Fibroblast of skin of right quadriceps (primary cell): ENCODE measurements around the gene IQCC.
"Not testable (repeated sequence)": the region's sequence is repeated elsewhere in the genome, so short reads cannot be mapped to it uniquely, and the experiment has no call there.

ENCODE experiments used
- DNase-seq: peaks from one replicate; pipeline ENCODE4 v3.0.0-alpha.2; 2013

Gene IQCC

GRCh38 chr1:32205401-32206370 lies at the start of gene IQCC:
TSS of gene IQCC (plus strand) at chr1:32205671. CDS start at chr1:32205682, 11 bp downstream.
- DNase-seq: peak; percentile 75

GRCh38 chr1:32159189-32159588 lies 46.3 kb upstream of the IQCC start:
- DNase-seq: no peak

DNA sequence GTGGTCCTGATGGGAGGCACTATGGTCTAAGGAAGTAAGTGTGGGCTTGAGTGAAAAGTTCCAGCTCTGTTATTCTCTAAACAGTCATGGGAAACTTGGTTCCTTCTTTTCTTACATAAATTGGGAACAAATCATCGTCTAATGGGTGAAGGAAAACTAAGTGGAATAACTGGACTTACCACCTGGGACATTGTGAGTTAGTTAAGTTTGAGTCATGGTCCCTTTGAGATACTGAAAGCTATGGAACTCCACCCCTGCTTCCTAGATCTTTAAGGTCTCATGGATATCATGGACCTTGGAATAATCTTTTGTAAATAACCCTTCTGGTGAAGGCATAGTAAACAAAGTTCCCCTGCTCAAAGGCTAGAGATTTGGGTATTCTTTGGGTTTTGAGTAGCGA lies 42.1 kb upstream of the IQCC start:
- DNase-seq: no peak

DNA sequence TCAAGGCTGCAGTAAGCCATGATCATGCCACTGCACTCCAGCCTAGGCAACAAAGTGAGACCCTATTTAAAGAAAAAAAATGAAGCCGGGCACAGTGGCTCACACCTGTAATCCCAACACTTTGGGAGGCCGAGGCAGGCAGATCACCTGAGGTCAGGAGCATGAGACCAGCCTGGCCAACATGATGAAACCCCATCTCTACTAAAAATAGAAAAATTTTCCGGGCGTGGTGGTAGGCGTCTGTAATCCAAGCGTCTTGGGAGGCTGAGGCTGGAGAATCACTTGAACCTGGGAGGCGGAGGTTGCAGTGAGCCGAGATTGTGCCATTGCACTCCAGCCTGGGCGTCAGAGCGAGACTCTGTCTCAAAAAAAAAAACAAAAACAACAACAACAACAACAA lies 39.8 kb upstream of the IQCC start:
- DNase-seq: not testable (repeated sequence)

GRCh38 chr1:32170991-32171390 lies 34.5 kb upstream of the IQCC start:
- no peak for DNase-seq

DNA sequence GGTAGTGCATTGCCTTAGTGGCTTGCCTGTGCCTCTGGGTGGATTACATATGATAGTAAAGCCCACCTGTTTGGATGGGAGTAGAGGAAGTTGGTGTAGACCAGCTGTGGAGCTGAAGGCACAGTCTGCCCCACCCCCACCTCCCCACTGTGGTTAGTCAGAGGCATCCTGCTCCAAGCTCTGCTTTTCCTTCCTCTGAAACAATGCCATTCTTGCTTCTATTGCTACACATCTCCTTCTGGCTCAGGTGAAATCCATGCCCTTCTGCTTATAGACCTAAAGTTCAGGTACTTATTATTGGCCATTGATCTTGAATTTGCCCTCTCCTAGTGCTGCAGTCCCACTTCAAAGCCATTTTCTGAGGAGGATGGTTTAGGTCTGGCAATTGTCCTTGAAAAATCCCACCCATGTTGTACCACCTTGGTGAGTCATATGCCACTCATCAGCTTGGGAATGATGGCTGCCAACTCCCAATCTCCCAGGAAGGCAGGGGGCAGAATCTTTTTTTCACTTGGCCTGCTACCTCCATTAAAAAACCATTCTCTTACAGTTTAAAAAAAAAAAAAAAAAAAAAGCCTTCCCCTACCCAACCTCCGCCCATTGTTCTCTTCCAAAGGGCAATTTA lies 32.7 kb upstream of the IQCC start:
- peak; percentile 17 for DNase-seq

GRCh38 chr1:32178380-32179192 lies 26.9 kb upstream of the IQCC start:
- DNase-seq: no peak

DNA sequence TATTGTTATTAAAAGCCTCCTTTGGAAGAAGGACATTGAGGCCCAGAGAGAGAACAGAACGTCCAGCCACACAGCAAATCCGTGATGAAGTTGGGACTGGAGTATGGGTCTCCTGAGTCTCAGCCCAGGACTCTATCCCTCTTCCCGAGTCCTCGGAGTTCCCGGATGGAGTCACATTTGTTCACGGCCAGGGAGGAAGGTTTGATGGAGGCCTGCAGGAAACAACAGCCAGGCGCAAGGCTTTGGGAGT lies 26.4 kb upstream of the IQCC start:
- no peak for DNase-seq

DNA sequence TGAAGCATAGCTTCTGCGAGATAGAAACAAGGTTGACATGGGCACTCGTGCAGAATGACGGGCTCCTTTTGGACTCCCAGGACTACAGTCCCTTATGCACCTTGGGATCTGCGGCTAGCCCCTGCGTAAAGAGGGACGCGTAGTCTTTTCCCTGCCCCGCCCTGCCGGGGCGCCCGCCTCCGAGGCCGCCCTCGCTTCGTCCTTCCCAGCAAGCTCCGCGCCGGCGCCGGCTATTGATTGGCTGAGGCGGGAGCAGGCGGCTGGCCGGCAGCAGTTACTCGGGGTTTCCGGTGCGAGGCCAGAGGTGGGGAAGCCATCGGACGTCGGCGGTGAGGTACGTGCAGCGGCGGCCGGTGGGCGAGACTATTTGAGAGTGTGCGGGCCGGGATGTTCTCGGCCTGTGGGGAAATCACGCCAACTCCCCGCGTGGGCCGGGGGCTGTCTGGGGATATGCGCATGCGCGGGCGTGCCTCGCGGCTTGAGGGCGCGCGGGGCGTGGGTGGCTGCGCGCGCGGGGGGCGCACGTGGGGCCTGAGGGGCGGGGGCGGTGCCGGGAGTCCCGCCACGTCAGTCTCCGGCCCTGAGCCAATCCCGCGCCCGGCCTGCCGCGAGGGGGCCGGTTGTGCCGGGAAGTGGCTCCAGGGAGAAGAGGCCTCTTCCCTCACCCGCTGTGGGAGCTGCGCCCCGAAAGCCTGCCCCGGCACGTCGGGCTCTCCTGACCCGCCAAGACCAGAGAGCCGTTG lies 25.9 kb upstream of the IQCC start, which contains the start of gene TXLNA:
TSS of gene TXLNA (plus strand) at position 233 of the 743 bp plus-strand sequence. CDS start 671 bp downstream, outside the sequence.
- peak; percentile 91 for DNase-seq

DNA sequence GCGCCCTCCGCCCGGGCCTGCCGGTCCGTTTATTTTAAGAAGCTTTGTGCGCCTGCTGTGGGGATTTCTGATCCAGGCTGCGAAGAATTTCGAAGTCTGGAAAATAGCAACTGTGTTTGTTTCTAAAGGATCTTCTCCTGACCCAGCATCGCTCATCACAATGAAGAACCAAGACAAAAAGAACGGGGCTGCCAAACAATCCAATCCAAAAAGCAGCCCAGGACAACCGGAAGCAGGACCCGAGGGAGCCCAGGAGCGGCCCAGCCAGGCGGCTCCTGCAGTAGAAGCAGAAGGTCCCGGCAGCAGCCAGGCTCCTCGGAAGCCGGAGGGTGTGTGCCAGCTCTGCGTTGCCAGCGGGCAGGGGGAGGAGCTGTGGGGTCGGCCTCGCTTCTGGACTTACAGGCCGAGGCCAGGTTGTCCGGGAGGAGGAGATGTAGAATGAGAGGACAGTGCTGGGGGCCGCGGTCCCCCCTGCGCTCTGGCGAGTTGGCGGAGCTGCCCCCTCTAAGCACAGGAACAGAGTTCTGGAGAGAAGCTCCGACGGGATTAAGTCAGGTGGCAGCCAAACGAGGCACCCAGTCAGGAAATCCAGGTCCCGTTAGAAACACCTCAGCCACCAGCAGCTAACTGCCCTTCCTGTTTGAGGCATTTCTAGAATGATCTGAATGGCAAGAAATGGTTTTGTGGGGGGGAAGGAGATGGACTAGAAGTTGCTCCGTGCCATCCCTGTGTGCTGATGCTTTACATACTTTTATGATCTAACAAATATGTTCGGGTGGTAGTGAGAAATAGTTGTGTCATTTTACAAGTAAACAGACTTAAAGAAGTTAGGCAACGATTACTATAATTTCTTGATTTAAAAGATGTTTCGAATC lies 25.0 kb upstream of the IQCC start:
- DNase-seq: peak; percentile 47

DNA sequence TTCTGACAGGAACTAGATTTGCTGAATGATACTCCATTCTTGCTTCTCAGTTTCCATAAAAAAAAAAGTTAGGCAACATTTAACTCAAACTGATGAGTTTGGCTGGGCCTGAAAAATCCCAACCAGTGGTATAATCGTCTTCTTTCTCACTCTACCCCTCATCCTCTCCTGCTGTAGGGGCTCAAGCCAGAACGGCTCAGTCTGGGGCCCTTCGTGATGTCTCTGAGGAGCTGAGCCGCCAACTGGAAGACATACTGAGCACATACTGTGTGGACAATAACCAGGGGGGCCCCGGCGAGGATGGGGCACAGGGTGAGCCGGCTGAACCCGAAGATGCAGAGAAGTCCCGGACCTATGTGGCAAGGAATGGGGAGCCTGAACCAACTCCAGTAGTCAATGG lies 24.4 kb upstream of the IQCC start:
- no peak for DNase-seq

- no peak for DNase-seq
Observed at GRCh38 chr1:32181563-32181962, 23.9 kb upstream of the IQCC start.

DNA sequence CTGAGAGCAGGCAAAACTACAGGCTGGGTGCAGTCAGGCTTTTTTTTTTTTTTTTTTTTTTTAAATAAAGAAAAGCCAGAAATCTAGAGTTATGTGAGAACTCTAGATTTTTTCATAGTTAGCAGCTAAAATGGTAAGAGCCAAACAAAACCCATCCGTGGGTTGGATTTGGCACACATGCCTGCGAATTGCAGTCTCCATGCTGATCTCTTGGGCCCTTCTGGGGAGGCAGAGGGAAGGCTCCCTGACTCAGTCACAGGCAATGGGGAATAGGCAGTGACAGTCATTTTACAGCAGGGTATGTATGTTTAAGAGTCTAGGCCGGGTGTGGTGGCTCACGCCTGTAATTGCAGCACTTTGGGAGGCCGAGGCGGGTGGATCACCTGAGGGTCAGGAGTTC lies 23.4 kb upstream of the IQCC start:
- no peak for DNase-seq

DNA sequence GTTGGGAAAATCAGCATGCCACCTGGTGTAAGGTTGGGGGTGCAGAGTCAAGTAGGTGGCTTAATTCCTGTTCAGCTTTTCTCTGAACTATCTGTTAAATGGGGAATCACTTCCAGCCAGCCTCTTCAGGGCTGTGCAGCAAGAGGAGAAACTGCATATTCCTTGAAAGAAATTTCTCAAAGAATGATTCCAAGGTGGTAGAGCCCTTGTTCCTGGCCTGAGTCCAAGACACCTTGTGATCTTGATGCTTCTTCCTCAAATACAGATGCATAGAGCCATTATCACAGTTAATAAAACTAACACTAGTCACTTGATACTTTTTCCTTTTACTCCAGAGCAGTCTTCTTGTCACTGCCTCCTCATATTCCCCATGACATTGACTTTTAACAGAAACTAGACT lies 20.8 kb upstream of the IQCC start:
- no peak for DNase-seq

DNA sequence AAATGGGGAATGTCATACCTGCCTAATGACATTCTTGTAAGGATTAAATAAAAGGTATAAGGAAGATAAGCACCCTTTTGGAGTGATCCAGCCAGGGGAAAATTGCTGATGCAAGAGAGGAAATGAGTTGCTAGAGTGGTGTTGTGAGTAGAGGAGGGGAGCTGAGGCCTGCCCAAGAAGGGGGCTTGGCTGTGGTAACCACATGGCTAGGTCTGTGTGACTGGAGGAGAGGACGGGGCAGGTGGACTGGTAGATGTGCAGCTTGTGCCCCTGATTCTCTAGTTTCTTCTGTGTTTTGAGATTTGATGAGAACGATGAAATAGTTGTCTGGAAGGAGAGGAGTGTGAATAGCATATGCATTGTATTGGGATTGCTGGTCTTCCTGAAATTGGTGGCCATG lies 19.4 kb upstream of the IQCC start:
- DNase-seq: no peak

GRCh38 chr1:32186491-32186890 lies 19.0 kb upstream of the IQCC start:
- no peak for DNase-seq

- no peak for DNase-seq
Observed at GRCh38 chr1:32187850-32188249, 17.6 kb upstream of the IQCC start.

DNA sequence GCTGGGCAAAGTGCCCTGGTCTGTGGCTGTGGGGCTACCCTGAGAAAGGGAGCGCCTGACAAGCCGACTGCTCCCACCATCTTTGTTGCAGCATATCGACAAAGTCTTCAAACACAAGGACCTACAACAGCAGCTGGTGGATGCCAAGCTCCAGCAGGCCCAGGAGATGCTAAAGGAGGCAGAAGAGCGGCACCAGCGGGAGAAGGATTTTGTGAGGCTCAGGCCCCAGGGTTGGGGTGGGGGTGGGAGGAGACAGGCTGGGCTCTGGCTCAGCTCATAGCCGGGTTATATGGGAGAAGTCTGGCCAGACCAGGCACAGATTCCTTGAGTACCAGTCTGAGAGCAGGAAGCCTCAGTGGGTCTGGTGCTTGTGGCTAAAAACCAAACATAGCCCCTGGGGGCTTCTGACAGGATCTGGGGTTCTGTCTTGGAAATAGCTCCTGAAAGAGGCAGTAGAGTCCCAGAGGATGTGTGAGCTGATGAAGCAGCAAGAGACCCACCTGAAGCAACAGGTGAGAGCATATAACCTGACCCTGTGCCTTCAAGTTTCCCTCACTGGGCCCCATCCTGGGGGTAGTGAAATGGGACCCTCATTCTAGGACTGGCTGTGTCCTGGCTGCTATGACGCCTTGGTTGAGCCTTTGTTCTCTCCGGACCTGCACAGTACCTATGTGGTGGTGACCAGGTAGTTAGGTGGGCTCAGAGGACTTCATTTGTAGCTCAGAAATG lies 13.1 kb upstream of the IQCC start:
- DNase-seq: no peak

- no peak for DNase-seq
Observed at GRCh38 chr1:32194984-32195383, 10.5 kb upstream of the IQCC start.

DNA sequence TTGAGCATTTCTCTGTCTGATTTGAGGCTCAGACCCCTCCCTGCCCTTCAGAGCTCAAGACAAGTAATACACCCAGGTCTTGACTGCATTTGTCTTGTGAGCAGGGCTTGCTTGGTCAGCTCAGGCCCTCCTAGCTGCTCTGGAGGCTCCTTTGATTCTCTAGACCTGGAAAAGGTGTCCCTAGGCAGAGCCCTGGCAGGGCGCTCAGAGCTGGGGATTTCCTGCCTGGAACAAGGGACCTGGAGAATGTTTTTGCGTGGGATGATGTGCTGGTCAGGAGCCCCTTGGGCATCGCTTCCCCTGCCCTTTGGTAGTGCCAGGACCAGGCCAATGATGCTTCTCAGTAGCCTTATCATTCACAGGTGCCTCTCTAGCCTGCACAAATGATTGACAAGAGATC lies 9.9 kb upstream of the IQCC start:
- no peak for DNase-seq
